Fibroblast of mammary gland (primary cell): ENCODE results near the gene MAST2.

Experiments
- DNase-seq: peaks from one replicate; pipeline ENCODE4 v3.0.0-alpha.2; 2010; ENCODE audit warnings: low read depth
- H3K4me3 ChIP-seq: 2 replicates; pipeline ENCODE4 v1.5.1; 2011; ENCODE audit warnings: low read depth, mild to moderate bottlenecking, low read length, moderate library complexity; ENCODE audit not compliant: control insufficient read depth
- CTCF ChIP-seq: conservative IDR thresholded peaks from 2 replicates; pipeline ENCODE4 v1.5.1; 2011; ENCODE audit warnings: low read depth, low read length, inconsistent platforms; ENCODE audit not compliant: control insufficient read depth, insufficient read depth

The MAST2 gene

GRCh38 chr1:46001081-46001785 lies 197.8 kb downstream of the MAST2 start:
- H3K4me3 ChIP-seq, result no peak overlapping the region
- no peak for DNase-seq
- no peak for TF ChIP-seq CTCF

GRCh38 chr1:46002551-46003150 lies 199.2 kb downstream of the MAST2 start:
- no peak for DNase-seq
- no peak for TF ChIP-seq CTCF
- H3K4me3 ChIP-seq, result no peak overlapping the region

GRCh38 chr1:46003315-46003714 lies 199.9 kb downstream of the MAST2 start:
- no peak overlapping the region for H3K4me3 ChIP-seq
- no peak for DNase-seq
- TF ChIP-seq CTCF, result no peak

- DNase-seq, result no peak
- no peak for TF ChIP-seq CTCF
- no peak overlapping the region for H3K4me3 ChIP-seq
These were observed 201.1 kb downstream of the MAST2 start for GRCh38 chr1:46004492-46004891.

GRCh38 chr1:46005594-46005993 lies 202.2 kb downstream of the MAST2 start:
- TF ChIP-seq CTCF, result no peak
- H3K4me3 ChIP-seq, result no peak overlapping the region
- DNase-seq, result no peak

- TF ChIP-seq CTCF, result no peak
These were observed 205.2 kb downstream of the MAST2 start for GRCh38 chr1:46008585-46008984.

GRCh38 chr1:46010611-46011010 lies 207.2 kb downstream of the MAST2 start:
- H3K4me3 ChIP-seq, result no peak overlapping the region
- no peak for DNase-seq

More at GRCh38 chr1:46008585-46008984, 205.2 kb downstream of the MAST2 start:
- H3K4me3 ChIP-seq, result no peak overlapping the region
- DNase-seq, result no peak

More at GRCh38 chr1:46010611-46011010, 207.2 kb downstream of the MAST2 start:
- no peak for TF ChIP-seq CTCF
